NCI-H2196 (cell line): ENCODE results near the gene SERPINB2.
"Not testable (repeated sequence)": the region's sequence is repeated elsewhere in the genome, so short reads cannot be mapped to it uniquely, and the experiment has no call there.

Source experiments
- DNase-seq: peaks from one replicate; lab custom pipeline; 2025; ENCODE audit not compliant: unreplicated experiment; lab: John Stamatoyannopoulos, UW

Gene SERPINB2

GRCh38 chr18:63888470-63889190, 1.1 kb downstream of the SERPINB2 start:
- DNase-seq: no peak

DNA sequence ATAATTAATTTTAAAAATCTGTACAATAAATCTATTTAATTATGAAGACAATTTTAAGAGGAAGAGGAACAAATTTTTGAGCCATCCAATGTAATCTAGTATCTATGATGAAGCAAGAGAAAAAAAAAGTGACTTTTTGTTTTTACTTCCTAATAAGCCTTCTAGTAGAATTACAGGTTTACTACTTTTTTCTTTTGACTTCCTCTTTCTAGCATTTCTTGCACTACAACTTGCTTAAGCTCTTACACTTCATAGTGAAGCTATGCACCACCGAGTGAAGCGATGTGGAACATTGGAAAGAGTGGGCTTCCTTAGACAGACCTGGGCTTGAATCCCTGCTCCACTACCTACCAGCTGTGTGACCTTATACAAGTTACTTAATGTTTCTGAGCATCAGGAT, 2.1 kb downstream of the SERPINB2 start:
- DNase-seq: no peak

DNA sequence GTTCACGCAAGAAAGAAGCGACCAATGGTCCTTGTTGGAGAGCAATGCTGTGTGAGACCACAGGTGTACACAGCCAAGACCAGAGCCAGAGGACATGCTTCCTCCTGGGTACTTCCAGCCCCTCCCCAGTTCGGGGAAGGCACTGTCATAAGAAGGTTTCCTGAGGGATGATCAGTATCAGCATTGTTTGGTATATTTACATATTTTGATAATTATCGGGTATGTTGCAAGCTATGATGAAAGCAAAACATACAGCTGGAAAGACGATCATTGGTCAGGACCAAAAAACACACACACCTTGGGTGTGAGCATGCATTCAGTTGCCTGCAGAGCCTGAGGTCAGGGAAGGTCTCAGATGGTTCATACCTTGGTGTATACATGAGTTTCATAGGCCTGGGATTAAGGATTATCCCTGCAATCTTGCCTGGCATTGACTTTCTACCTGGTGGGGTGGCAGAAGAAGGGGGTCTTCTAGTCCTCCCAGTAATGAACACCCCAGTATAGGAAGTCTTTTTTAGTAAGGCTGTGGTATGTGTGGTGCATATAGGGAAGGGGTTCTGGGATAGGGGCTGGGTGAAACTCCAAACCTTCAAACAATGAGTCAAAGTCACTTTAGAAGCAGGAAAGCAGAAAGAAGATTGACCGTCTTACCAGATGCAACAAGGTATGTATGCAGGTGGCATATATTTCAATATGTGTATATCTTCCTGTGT, 2.9 kb downstream of the SERPINB2 start:
- no peak for DNase-seq

GRCh38 chr18:63890950-63891304, 3.4 kb downstream of the SERPINB2 start:
- DNase-seq: peak; percentile 4

DNA sequence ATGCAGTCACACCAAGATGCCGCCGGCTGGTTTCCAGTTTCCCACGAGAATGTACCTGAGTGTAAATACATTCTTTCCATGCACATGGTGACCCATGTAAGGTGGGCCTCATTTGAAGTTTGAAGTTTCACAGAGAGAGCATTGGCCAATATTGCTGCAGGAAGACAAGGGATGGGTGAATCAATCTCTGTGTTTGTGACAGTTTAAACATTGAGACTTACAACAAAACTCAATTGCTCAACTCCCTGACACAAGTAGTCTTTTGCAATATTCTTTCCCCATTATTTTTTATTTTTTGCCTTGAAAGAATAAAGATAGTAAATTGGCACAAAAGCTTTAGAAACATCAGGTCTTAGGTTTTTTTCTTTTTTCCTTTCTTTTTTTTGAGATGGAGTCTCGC, 5.1 kb downstream of the SERPINB2 start:
- no peak for DNase-seq

DNA sequence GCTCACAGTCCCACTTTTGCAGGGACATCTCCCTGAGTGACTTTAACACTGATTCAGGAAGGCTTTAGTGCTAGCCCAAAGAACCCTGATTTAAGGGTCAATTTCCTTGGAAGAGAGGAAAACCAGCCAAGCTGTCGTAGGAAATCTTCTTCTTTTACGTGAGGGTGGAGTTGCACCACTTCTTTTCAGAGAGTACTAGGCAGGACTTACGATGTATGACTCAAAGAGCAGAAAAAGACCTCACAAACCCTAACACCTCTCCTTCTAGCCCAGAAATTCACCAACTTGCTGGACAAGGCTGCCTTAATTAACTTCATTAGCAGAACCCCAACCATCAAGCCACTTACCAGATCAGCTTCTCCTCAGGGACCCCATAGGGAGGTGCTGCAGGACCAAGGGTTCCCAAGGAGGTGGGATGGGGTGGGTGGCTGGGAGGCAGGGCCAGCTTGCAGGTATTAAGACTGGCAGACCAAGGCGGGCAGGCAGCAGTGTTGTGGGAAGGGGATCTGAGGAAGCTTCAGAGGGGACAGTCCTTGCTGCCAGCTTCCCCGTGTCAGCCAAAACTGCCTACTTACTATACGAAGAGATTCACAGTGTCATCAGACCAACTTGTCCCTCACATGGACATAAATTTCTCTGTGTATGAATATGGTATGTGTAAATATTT, 6.7 kb downstream of the SERPINB2 start:
- DNase-seq: no peak

- DNase-seq: no peak
Observed at GRCh38 chr18:63895190-63895589, 7.7 kb downstream of the SERPINB2 start.

DNA sequence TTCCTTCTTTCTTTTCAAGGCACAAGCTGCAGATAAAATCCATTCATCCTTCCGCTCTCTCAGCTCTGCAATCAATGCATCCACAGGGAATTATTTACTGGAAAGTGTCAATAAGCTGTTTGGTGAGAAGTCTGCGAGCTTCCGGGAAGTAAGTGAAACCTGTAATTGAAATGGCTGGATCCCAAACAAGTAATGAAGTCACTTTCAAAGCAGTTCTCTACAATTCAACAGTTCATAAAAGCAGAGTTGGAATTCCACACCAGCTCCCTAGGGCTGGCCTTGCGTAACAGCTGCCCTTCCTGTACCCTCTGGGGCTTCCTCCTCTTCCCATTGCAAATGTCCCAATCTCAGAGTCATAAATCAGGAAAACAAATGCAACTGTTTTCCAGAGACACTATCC, 9.6 kb downstream of the SERPINB2 start:
- DNase-seq: no peak

DNA sequence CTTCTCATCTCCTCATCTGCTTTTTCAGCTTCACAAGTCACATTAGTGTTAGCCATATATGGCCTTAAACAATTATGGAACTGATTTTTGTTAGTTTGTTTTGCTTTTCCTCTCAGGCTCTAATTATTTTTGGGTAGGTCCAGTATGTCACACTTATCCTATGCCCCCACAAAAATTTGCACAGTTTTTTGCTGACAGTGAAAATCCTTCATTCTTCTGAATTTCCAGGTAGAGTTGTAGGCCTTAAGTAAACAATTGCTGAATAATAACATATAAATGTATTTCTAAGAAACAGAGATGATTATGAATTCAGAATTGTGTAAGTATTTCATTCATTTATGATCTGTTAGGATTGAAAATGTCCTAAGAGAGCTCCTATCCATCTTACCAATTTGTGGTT, 11.7 kb downstream of the SERPINB2 start:
- no peak for DNase-seq

GRCh38 chr18:63903851-63904570, 16.5 kb downstream of the SERPINB2 start:
- DNase-seq: no peak

GRCh38 chr18:63904694-63905093, 17.2 kb downstream of the SERPINB2 start:
- DNase-seq: no peak

DNA sequence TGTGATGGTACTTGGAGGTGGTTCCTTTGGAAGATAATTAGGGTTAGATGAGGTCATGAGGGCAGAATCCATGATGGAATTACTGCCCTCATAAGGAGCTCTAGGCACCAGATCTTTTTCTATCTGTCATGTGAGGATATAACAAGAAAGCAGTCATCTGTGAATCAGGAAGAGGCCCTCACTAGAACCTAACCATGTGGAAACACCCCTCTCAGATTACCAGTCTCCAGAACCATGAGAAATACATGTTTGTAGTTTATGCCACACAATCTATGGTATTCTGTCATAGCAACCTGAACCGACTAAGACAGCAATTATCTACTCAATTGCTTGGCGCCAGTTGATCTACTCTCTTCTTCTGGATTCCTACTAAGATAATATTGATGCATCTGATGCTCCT, 17.9 kb downstream of the SERPINB2 start:
- no peak for DNase-seq

DNA sequence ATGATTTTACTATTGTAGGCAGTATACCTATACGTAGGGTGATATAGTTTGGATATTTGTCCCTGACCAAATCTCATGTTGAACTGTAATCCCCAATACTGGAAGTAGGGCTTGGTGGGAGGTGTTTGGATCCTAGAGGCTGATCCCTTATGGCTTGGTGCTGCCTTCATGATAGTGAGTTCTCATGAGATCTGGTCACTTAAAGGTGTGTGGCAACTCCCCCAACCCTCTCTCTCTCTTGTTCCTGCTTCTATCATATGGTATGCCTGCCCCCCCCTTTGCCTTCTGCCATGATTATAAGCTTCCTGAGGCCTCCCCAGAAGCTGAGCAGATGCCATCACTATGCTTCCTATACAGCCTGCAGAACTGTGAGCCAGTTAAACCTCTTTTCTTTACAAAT, 18.6 kb downstream of the SERPINB2 start:
- DNase-seq: no peak

DNA sequence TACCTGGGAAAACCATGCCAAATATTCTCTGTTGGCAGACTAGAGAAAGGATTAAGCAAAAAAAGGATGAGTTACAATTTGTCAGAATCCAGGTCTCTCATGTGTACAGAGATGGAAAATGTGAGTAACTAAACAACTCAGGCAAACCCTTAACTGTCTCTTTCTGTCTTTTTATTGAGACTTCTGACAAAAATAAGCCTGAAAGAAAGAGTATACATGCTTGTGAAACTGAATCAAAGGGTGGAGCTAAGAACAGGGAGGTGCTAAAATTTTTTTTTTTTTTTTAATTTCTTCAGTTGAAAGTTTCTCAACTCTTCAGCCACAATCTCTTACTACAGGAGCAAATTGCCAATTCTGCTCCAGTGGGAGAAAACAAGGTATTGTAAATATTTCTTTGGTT, 20.2 kb downstream of the SERPINB2 start, which contains the start of gene SERPINB10:
SERPINB10 (plus strand) TSS at position 295 of the 400 bp plus-strand sequence. CDS start 7,553 bp downstream, outside the sequence.
- DNase-seq: no peak

DNA sequence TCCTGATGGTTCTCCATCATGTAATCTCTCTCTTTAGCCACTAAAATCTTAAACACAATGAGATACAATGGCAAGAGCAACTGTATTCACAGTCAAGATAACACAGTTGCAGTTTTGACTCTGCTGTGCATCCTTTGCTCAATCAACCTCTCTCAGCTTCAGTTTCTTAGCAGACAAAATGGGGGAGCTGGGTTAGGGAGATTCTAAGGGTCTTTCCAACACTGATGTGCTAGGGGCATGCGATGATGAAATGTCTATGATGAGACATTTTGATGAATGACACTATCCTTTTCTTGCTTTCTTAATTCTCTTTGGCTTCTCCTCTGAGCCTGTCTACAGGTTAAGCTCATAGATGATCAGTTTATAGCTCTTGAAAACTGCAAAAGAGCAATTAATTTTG, 21.4 kb downstream of the SERPINB2 start:
- no peak for DNase-seq

- DNase-seq: no peak
Observed at GRCh38 chr18:63909870-63910269, 22.4 kb downstream of the SERPINB2 start.

DNA sequence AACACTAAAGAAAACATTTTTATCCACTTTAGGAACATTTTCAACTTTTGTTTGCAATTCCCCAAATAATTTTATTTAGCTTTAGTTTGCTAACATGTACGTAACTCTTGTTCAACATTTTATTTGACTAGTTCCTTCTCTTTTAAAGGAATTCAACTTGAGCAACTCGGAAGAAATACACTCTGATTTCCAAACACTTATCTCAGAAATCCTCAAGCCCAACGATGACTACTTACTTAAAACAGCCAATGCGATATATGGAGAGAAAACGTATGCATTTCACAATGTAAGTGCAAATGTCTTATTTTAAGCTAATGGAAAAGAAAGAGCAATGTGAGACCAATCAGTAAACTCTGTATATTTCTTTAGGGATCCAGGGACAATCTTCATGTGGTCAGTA, 30.3 kb downstream of the SERPINB2 start:
- no peak for DNase-seq

DNA sequence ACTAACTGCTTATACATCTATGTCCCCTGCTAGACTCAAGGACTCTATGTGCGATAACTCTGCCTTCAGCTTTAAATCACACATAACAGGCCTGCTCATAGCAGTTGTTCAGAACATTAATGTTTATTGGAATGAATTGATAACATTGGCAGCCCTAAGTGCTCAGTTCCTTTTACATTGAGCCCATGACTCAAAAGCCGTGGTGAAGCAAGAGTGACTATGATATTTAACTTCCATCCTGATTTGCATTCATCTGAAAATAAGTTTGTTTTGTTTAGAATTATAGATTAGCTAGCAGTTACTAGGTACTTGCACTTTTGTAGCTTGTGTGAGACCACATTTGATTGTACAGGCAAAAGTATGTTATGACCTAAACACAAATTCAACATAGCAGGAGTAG, 34.5 kb downstream of the SERPINB2 start:
- no peak for DNase-seq

DNA sequence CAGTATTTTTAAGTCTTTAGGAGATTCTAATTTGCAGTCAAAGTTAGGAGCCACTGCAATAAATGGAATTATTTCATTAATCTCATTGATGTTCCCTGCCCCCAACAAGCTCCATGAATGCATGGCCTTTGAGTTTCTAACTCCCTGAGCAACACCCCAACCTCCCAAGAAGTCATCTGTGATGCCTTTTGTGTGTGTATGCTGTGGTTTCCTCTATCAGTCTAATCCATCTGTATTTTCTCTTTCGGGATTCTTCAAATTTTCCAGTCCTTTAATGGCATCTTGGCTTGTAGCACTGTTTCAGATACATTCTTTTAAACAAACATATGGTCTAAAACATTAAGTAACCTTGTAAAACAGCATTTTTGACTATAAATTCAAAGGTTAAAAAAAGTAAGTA, 37.0 kb downstream of the SERPINB2 start:
- no peak for DNase-seq

DNA sequence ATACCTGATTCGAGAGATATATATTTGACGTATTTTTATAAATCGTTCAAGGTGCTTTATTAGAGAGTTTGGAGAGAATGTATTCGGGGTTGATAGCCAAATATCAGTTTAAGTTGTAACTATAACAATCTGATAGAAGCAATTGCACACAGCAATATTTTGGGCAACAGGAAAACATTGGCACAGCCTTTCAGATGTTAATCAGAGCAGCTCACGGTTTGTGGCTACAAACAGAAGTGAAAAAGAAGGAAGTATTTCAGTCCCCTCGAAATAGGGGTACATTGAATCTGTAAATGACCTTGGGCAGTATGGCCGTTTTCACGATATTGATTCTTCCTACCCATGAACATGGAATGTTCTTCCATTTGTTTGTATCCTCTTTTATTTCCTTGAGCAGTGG, 40.8 kb downstream of the SERPINB2 start:
- DNase-seq: no peak

DNA sequence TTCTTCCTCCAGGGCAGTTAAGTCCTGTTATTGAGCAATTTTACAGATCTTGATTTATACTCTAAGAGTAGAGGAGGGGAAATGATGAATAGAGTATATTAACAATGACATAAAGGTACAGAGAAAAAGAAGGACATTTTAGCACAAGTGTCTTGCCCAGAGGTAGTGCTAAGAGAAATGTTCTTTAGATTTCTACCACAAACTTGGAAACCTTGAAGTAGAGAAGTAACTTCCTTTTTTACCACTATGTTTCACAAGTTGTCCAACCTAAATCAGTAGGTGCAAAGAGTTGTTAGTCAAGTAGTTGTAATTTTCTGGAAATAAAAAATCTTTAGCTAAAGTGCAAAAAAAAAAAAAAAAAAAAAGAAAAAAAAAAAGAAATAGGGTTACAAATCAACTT, 41.9 kb downstream of the SERPINB2 start:
- not testable (repeated sequence) for DNase-seq
